ENCODE results near the gene LRRC17.

GRCh38 chr7:102992509-102992937 lies 79.7 kb downstream of the LRRC17 start:
- TF ChIP-seq ZNF398 (tag by site-specific recombination; IDR thresholded peaks at IDR 0.05) (no peak), ZNF677 (tag by site-specific recombination; IDR thresholded peaks at IDR 0.05) (no peak), ZNF529 (tag by site-specific recombination; IDR thresholded peaks at IDR 0.05; ENCODE audit: insufficient replicate concordance) (no peak), SP2 (tag by site-specific recombination; IDR thresholded peaks at IDR 0.05) (no peak)

Measured in HEK293 (cell line).